Parathyroid adenoma (tissue), 2 donors: ENCODE data around the gene ROR2.

Source experiments
- H2AFZ ChIP-seq: fragments of 300-600 bp; sonication (generic); one replicate; pipeline ENCODE4 v1.7.0; 2017; ENCODE audit warnings: antibody characterized with exemption, mild to moderate bottlenecking
- H3K27ac ChIP-seq: fragments of 300-600 bp; sonication (generic); one replicate; pipeline ENCODE4 v1.7.0; 2017
- H3K27me3 ChIP-seq: fragments of 300-600 bp; sonication (generic); one replicate; pipeline ENCODE4 v1.7.0; 2017; ENCODE audit warnings: low read length; ENCODE audit not compliant: control insufficient read depth, insufficient read depth
- H3K36me3 ChIP-seq: fragments of 300-600 bp; sonication (generic); one replicate; pipeline ENCODE4 v1.7.0; 2017; ENCODE audit warnings: low read length; ENCODE audit not compliant: control insufficient read depth, insufficient read depth
- H3K4me1 ChIP-seq: fragments of 300-600 bp; sonication (generic); one replicate; pipeline ENCODE4 v1.7.0; 2017; ENCODE audit warnings: control low read depth
- H3K4me2 ChIP-seq: fragments of 300-600 bp; sonication (generic); one replicate; pipeline ENCODE4 v1.7.0; 2017; ENCODE audit warnings: low read length
- H3K4me3 ChIP-seq: fragments of 300-600 bp; sonication (generic); one replicate; pipeline ENCODE4 v1.7.0; 2017; ENCODE audit warnings: low read depth, low read length
- H3K79me2 ChIP-seq: fragments of 300-600 bp; sonication (generic); one replicate; pipeline ENCODE4 v1.7.0; 2017; ENCODE audit warnings: control low read depth
- H3K9ac ChIP-seq: fragments of 300-600 bp; sonication (generic); one replicate; pipeline ENCODE4 v1.7.0; 2017; ENCODE audit warnings: mild to moderate bottlenecking
- H3K9me3 ChIP-seq: fragments of 300-600 bp; sonication (generic); one replicate; pipeline ENCODE4 v1.7.0; 2017; ENCODE audit warnings: low read length; ENCODE audit not compliant: control insufficient read depth
- CTCF ChIP-seq: fragments of 300-600 bp; sonication (generic); IDR thresholded peaks from one replicate; pipeline ENCODE4 v1.7.0; 2017; ENCODE audit warnings: antibody characterized with exemption, mild to moderate bottlenecking
- donor health status: primary hyperparathyroidism.

ROR2 gene

GRCh38 chr9:91646702-91647101 is 303.3 kb downstream of the ROR2 start:
- H3K79me2 ChIP-seq, result no peaks in the 10 kb centered on the region
- no peak overlapping the region for H3K4me2 ChIP-seq
- no peak overlapping the region for H3K27ac ChIP-seq
- TF ChIP-seq CTCF, result no peak
- H3K27me3 ChIP-seq, result no peaks in the 10 kb centered on the region
- no peaks in the 10 kb centered on the region for H3K9me3 ChIP-seq
- no peak overlapping the region for H2AFZ ChIP-seq
- H3K36me3 ChIP-seq, result no peaks in the 10 kb centered on the region
- H3K9ac ChIP-seq, result no peak overlapping the region
- H3K4me3 ChIP-seq, result no peak overlapping the region
- no peaks in the 10 kb centered on the region for H3K4me1 ChIP-seq

- TF ChIP-seq CTCF, result no peak
Observed at GRCh38 chr9:91644433-91644832, 305.6 kb downstream of the ROR2 start.

GRCh38 chr9:91643481-91644077 is 306.4 kb downstream of the ROR2 start:
- no peak overlapping the region for H3K4me3 ChIP-seq
- H3K79me2 ChIP-seq, result no peaks in the 10 kb centered on the region
- H2AFZ ChIP-seq, result no peak overlapping the region
- peaks cover 2% of the 10 kb centered on the region for H3K27me3 ChIP-seq
- no peak overlapping the region for H3K4me2 ChIP-seq
- no peaks in the 10 kb centered on the region for H3K4me1 ChIP-seq
- H3K27ac ChIP-seq, result no peak overlapping the region
- no peak overlapping the region for H3K9ac ChIP-seq
- no peak for TF ChIP-seq CTCF
- no peaks in the 10 kb centered on the region for H3K36me3 ChIP-seq
- no peaks in the 10 kb centered on the region for H3K9me3 ChIP-seq

More at GRCh38 chr9:91644433-91644832, 305.6 kb downstream of the ROR2 start:
- H3K27ac ChIP-seq, result no peak overlapping the region
- no peaks in the 10 kb centered on the region for H3K36me3 ChIP-seq
- H3K4me1 ChIP-seq, result no peaks in the 10 kb centered on the region
- H3K4me2 ChIP-seq, result no peak overlapping the region
- H2AFZ ChIP-seq, result no peak overlapping the region
- H3K9ac ChIP-seq, result no peak overlapping the region
- H3K9me3 ChIP-seq, result no peaks in the 10 kb centered on the region
- H3K79me2 ChIP-seq, result no peaks in the 10 kb centered on the region
- H3K27me3 ChIP-seq, result no peaks in the 10 kb centered on the region
- H3K4me3 ChIP-seq, result no peak overlapping the region

- no peak overlapping the region for H3K4me3 ChIP-seq
- peaks cover 4% of the 10 kb centered on the region for H3K27me3 ChIP-seq
- H3K79me2 ChIP-seq, result no peaks in the 10 kb centered on the region
- H3K9ac ChIP-seq, result no peak overlapping the region
- no peaks in the 10 kb centered on the region for H3K36me3 ChIP-seq
- no peak overlapping the region for H2AFZ ChIP-seq
- H3K9me3 ChIP-seq, result no peaks in the 10 kb centered on the region
- no peak overlapping the region for H3K27ac ChIP-seq
- H3K4me2 ChIP-seq, result no peak overlapping the region
- H3K4me1 ChIP-seq, result no peaks in the 10 kb centered on the region
- no peak for TF ChIP-seq CTCF
Observed at GRCh38 chr9:91642771-91643170, 307.3 kb downstream of the ROR2 start.

GRCh38 chr9:91640428-91640827 is 309.6 kb downstream of the ROR2 start:
- Histone ChIP-seq H3K4me3 (no peak overlapping the region), H3K27ac (no peak overlapping the region), H3K79me2 (no peaks in the 10 kb centered on the region), H2AFZ (no peak overlapping the region), H3K36me3 (no peaks in the 10 kb centered on the region), H3K4me1 (no peaks in the 10 kb centered on the region), H3K4me2 (no peak overlapping the region), H3K9me3 (no peaks in the 10 kb centered on the region), H3K27me3 (peaks cover 4% of the 10 kb centered on the region), H3K9ac (no peak overlapping the region)
- no peak for TF ChIP-seq CTCF
